Glomerular visceral epithelial cell (primary cell): ENCODE data around the gene ELMO1.

Source experiments
- DNase-seq: peaks from one replicate; pipeline ENCODE4 v3.0.0-alpha.2; 2016; ENCODE audit errors: extremely low spot score

The ELMO1 gene

DNA sequence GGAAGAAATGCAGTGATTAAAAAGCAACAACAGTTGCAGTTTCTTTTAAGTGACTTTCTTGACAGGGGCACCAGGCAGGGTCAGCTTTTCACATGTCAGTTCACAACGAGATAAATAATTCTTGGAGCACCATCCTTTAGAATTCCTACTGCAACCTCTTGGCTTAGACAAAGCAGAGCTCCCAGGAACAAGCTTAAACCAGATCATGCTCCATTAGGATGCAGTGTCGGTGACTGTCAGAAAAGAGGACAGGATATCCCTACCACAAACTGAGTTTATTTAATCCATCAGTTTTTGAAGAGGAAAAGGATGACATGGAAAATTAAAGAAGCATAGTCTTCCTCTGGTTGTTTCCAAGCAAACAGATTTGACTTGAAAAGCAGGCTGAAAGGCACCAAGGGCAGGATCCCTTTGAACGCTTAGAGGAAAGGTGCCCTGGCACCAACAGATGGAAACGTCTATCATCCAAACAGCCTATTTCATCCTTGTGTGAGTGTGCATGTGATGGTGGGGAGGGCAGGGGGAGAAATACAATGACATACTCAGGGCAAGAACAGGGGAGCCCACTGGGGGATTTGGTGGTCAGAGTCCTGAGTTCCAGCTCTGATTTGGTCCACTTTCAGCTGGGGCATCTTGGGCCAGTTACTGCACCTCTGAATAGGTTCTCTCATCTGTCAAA lies 392.3 kb downstream of the ELMO1 start:
- no peak for DNase-seq

DNA sequence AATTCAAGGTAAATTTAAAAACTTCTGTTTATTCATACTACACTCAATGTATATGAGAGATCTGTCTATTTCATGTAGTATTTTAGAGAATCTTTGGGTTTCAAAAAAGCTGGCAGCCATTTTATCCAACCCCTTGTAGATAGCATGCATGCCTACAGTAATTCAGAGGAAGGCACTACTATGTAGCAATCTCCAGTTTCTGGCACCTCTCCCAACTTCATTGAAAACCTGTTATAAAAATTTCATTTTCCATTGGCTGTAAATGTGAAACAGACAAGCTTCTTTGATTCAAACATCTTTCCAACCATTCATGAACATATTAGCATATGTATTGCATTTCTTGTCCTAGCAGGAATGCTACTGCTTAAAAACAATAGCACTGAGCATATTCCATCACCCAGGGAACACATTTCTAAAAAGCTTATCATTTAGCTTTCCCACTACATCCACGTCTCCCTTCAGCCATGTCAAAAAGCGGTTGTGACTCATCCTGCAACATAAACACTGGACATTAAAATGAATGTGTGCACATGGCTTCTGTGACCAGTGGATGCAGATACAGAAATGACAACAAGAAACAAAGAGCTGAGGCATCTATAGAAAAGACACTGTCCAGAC lies 393.9 kb downstream of the ELMO1 start:
- DNase-seq: no peak

DNA sequence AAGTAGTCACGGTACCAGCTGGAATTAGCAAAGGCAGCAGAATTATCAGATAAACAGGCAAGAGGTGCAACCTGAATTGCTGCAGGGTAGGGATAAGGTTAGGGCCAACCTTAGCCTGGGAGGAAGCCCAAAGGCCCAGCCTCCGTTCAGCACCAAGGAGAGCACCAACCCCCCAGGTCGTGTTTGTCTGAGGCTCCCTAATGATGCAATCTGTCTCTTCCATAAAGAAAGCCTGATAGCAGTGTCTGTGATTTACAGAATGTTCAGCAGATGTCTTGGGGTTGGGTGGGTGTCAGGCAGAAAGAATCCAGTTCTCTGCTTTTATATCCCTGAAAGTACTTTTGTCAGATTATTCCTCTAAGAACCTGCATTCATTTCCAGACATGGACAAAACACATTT lies 396.0 kb downstream of the ELMO1 start:
- no peak for DNase-seq

DNA sequence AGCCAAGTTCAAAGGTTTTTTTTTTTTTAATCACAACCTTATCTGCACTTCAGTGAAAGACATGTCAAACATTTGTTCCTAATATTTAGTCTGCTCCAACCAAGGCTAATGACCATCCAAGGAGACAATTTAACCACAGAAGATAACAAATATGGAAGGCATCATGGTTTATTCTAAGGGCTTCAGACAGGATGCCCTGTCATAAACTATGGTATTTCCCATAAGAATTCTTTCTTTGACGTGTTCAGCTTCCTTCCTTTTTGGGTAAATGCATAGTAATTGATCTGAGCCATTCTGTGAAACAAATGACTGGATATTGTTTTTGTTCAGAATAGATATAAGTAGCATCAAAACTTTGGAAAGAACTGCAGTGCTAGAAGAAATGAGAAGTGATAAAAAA lies 397.9 kb downstream of the ELMO1 start:
- no peak for DNase-seq

DNA sequence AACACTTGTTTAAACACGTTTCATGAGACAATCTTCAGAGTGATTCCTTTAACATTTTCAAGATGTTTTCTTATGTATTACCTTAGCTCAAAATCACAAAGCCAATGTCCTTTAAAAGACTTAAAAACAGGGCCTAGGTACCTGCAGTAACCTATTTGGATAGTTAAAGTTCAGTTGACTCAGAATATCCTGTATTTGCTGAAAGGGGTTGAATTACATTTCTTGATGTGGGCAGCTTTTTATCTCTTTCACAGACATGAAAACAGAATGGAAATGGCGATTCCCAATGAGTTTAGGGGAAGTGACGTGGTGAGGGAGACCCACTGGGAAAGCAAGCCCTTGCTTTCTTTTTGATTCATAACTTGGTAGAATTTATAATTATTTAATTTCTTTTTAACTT lies 400.0 kb downstream of the ELMO1 start:
- no peak for DNase-seq

DNA sequence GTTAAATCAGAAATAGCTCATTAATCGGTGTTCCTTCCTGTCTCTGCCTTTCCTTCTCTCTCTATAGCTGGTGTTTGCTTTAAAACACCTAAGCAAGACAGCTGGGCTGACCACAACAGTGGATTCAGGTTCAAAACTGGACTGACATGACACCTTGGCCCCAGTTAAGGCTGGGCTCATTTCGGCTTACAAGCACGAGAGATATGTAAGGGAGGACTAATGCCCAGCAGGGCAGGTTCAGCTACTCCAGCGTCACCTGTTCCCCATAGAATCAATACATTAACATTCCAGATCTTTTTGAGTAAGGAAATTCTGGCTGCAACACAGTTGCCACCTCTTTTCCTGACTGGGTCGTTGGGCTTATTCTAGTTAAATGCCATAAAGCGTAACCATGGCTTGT lies 401.4 kb downstream of the ELMO1 start:
- no peak for DNase-seq

DNA sequence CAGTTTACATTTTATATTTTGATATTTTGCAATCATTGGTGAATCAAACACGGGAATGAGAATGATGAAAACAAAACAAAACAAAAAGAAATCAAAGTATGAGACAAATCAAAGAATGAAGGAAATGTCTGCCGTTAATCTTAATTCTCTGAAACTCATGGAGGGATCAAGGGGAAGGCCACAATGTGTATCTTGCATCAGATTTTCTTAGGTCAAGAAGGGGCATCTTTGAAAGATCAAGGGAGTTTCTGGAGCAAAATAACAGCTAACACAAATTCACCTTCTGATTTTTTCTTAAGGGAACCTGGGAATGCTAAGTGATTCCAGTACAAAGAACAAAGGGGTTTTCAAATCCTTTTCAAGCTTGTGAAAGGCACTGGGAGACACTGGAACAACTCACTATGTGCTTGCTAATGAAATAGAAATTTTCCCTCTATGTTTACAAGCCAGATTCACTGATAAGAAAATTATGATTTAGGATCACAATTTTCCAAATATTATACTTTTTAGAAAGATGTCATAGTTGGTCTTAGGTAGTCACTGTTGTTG lies 402.1 kb downstream of the ELMO1 start:
- DNase-seq: no peak

DNA sequence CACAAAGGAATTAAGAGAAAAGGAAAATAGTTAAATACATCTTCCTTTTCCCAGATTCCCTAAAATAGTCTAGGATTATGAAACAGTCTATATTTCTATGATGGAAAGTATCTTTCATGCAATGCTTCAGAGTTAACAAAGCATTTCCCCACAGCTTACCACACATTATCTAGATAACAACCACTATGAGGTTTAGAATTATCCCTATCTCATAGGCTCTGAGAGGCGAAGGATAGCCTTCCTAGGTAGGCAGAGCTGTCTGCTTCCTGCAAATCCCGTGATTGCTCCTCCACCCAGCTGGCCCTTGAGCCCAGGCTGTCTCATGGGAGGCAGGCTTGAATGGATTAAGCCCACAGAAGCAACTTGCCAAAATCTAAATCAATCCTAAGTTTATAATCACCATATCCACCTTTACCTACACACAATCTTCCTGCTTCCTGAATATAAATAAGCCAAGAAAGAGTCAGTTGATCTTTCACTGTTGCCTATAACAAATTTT lies 402.9 kb downstream of the ELMO1 start:
- no peak for DNase-seq

DNA sequence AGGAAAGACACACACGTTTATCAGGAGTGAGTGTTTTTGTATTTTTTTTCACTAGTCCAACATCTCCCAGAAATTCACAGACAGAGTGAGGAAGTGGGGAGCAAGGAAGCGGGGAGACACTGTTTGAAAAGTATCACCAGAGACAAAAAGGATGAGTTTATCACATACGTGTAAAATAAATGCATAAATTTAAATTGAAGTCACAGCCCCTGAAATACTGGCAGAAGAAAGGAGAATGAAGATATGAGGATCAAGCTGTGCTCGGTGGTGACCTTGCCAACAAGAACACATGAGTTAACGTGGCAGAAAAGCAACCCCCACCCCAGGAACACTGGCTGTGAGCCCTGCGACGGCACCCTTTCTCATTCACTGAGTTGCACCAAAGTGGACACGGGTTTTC lies 407.2 kb downstream of the ELMO1 start:
- no peak for DNase-seq

DNA sequence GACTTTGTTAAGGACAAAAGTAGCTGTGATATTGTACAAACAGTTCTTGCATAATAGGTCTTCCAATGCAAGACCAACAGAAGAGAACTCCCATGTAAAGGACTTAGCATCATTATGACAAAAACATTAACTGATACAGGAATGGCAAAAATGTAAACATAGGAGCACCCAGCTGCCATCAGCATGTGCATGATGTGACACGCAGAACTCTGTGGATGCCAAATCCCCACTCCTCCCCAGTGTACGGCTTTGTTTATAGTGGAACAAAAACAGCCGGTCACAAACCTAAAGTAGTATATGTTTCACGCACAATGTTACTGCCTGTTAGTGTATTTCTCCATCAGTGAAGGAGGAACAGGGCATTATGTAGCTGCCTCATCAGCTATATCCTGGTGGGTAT lies 408.3 kb downstream of the ELMO1 start:
- no peak for DNase-seq

DNA sequence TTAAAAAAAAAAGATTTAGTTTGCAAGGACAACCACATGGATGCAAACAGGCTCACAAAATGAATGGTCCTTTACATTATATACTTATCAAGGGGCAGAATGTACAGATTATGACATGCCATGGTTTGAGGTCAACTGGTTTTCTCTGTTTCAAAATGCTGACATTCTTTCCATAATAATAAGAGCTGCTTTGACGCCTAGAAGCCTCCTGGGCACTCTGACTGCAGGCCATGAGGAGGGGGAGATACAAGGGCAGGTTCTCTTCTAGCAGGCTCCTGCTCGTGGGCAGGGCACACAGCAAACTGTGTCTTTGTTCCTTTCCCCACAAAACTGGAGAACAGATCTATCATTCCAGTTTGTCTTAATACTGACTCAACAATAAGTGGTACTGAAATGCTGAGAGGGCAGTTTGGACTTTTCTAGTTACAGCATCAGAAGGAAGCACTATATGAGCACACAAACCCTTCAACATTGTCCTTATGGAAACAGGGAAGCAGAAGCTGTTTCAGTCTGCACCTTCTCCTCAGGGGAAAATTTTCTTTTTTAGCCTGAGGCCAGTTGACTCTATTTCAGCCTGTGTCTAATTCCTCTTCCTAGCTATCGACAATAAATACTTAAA lies 409.4 kb downstream of the ELMO1 start:
- no peak for DNase-seq

DNA sequence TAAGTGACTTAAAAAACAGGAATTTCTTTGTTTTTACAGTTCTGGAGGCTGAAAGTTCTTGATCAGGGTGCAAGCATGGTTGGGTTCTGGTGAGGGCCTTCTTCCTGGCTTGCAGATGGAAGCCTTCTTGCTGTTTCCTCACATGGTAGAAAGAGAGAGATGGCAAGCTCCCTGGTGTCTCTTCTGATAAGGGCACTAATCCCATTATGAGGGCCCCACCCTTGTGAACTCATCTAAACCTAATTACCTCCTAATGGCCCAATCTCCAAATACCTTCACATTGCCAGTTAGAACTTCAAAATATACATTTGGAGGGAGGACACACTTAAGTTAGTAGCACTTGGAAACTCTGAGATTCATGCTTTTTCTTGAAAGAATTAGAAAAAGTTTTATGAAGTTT lies 410.0 kb downstream of the ELMO1 start:
- DNase-seq: no peak

DNA sequence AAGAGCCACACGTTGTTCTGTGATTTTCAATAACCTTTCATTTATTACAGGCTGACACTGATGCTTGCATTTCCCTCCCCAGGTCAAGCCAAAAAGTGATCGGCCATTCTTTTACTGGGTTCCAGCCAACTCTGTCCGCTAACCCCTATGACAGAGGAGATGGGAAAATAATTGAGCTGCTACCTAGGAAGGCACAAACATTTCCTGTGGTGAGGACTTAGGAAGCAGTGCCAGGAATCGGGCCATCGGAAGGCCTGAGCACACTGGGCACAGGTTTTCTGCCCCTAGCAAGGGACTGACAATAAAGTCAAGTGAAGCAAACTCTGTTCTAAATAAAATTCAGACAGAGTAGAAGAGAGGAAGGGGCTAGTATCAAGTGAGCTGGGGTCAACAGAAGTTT lies 411.4 kb downstream of the ELMO1 start:
- DNase-seq: no peak

DNA sequence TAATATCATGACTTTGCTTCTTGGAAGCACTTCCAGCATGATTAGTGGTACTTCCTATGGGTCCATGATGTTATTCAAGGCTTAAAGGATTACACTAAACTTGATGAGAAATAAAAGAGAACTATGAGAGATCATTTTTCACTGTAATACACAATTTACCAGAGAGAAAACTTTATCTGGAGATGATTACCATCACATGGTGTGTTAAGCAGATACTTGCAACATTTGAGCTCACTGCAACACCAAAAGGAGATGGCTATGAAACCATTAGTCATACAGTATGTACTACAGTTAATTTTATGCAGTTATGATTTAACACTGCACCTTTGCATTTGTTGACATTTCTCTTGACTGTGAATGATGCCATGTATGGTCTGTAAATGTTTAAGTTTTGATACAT lies 413.0 kb downstream of the ELMO1 start:
- no peak for DNase-seq

DNA sequence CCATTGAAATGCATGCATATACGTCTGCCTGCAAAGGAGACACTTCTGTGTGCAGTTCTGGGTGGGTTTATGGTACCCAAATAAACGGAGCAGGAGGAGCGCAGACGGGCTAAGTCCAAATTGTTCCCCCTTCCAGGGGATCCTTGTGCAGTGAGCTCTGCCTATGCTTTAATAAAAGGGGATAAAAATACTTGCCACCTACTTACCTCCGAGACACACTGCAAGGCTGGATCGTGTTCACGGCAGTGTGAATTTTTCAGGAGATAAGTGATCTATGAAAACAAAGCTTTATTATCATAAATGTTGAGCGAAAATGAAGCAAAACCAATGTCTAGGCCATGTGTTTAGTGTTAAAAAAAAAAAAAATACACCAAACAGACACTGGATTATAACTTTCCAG lies 415.5 kb downstream of the ELMO1 start:
- DNase-seq: no peak

DNA sequence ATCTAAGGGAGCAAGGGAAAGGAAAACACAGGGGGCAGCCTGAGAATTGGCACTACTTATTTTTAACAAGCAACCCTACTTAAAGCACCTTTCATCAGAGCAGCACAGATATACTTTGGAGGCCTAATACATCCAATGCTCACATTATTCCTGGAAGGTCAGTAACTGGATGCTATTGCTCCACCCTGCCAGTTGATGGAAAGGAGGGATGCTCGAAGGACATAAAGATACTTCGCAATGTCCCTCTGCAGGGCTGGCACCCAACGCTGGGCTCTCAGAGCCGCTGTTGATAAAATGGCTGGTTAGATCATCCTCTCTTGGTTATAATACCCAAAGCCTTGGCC lies 416.4 kb downstream of the ELMO1 start:
- DNase-seq: no peak

DNA sequence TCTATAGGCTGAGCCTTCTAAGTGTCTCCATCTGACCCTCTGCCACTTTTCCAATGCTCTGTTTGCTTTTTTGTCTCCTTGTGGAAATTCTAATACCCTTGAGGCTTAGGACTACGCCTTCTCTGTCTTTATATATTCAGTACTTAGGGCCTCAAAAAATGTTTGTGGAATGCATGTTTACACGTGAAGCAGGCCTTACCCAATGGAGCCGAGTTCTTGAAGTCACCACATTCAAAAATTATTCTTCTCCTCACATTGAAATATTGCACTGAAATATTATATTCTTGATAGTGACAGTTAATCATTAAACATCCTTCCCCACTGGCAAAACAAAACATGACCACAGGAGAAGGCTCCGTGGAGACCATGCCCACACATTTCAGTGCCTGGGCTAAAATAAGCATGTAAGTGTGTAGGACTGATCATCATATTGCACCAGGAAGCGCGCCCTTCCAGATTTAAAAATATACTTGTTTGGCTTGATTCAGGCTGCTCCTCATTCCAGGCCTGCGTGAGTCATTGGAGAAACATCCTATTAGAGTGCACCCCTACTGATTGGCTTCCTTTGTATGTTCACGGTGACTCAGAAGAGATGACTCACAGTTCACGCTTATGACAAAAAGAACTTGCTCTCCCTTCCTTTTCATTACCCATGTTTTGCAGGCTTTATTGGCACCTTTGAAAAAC lies 416.9 kb downstream of the ELMO1 start:
- peak; percentile 94 for DNase-seq

DNA sequence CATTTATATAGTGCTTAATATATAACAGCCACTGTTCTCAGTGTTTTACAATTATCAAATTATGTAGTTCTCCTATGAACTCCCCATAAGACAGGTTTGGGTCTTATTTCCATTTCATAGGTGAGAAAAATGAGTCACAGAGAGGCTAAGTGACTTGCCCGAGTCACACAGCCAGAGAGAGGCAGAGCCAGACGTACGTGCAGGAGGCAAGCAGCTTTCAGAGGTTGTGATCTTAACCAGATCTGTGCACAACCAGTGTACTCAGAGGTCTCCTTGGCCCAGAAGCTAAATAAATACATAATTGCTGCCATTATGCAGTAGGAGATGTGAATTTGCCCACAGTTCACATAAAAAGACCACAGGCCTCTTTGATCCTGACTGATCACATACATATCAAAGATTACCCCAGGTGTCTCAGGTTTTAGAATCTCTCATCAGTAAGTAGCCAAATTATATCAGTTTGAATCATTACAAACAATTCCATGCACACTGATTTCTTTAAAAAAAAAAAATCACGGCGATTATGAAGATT lies 419.7 kb downstream of the ELMO1 start:
- no peak for DNase-seq

DNA sequence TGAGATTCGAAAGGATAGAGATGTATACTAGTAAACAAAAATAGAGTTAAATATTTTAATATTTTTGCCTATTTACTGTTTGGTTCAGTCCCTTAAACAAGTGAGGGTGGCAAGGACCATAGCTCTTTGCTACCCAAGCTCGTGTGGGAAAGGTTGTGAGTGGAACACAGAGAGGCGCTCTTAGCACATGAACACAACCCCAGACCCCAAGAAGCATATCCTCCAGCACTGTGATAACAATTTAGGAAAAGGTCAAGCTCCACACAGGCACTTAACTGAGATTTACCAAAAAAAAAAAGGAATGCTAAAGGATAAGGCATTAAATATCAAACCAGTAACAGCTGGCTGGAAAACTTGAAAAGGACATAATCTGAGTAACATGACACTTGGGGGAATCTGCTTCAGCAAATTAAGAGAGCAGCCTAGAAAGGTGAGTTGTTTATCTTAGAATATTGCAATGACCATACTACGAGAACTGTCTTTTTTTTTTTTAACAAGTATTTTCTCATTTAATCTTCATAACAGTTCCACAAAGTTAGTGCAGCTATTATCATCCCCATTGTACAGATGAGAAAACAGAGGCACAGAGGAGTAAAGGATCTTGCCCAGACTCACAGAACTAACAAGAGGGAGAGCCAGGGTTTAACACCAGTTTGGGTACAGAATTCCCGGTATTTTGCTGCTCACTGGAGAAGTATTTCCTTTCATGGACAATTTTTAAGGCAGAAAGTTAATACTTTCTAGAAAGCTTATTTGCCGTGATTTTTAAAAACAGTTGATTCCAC lies 420.9 kb downstream of the ELMO1 start:
- no peak for DNase-seq

DNA sequence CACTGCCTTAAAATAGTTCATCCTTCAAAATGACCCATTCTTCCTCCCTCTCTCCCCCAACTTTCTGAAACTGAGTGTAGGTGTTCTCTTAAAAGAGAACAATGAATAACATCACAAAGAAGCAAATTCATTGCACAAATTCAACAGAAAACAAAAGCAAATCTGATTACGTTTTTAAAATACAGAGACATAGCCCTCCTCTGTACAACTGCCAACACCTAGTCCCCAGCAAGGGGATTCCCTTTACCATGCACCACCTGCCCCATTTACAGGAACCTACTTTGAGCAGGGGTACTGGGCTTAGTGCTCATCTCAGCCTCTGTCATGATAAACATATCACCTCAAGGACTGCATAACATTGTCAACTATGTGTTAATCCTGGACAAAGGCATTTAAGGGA lies 421.6 kb downstream of the ELMO1 start:
- no peak for DNase-seq

DNA sequence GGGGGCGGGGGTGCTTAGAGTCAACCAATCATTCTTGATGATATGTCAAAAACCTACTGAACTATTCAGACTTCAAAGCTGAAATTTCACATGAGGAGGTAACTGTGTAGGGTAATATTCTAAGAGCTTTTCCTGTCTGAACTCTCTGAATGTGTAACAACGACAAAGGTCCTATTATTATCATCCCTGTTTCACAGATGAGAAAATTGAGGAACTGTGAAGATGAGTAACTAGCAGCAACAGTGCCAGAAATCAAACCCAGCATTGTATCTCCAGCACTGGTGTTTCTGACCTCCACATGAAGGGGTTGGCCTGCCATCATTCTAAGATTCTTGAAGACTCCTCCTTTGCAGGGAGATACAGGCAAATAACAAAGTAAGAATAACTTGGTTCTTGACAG lies 429.7 kb downstream of the ELMO1 start:
- no peak for DNase-seq
